HepG2 (cell line): ENCODE data around the gene KLHL33. TPM values are rescaled to one million over a fixed set of nuclear protein-coding genes. Genes with fewer than 3 reads are reported as not detected.

ENCODE experiments used
- ARID2 ChIP-seq: sonication (generic); formaldehyde crosslinking; IDR thresholded peaks from 2 replicates; pipeline ENCODE4 v1.8.1; 2022; ENCODE audit warnings: mild to moderate bottlenecking, missing genetic modification reagents, borderline replicate concordance
- BCLAF1 ChIP-seq: fragments of 450-650 bp; IDR thresholded peaks from 2 replicates; pipeline ENCODE4 v1.6.1; 2017; ENCODE audit warnings: mild to moderate bottlenecking
- IRF9 ChIP-seq: sonication (generic); formaldehyde crosslinking; IDR thresholded peaks from 2 replicates; pipeline ENCODE4 v1.8.0; 2022; ENCODE audit warnings: missing genetic modification reagents, mild to moderate bottlenecking, borderline replicate concordance
- MTERF4 ChIP-seq: sonication (generic); formaldehyde crosslinking; IDR thresholded peaks from 2 replicates; pipeline ENCODE4 v1.8.0; 2023; ENCODE audit warnings: mild to moderate bottlenecking, missing genetic modification reagents
- NAIF1 ChIP-seq: sonication (generic); formaldehyde crosslinking; IDR thresholded peaks from 2 replicates; pipeline ENCODE4 v1.5.0; 2020; ENCODE audit warnings: mild to moderate bottlenecking, missing genetic modification reagents, borderline replicate concordance
- SP1 ChIP-seq, 2 experiments: fragments of 450-650 bp in 1 of 2; sonication (generic) in 1 of 2; formaldehyde crosslinking in 1 of 2; IDR thresholded peaks; 2 replicates each; pipeline versions ENCODE4 v1.4.0 to v1.6.1; 2016 to 2020; ENCODE audit warnings: missing genetic modification reagents in 1 of 2
- SRSF4 ChIP-seq: fragments of 200-400 bp; formaldehyde crosslinking; IDR thresholded peaks from one replicate; pipeline ENCODE4 v1.6.1; 2018; ENCODE audit warnings: mild to moderate bottlenecking, low read depth, low read length, moderate library complexity; ENCODE audit not compliant: poor library complexity, severe bottlenecking
- SUZ12 ChIP-seq: fragments of 150-350 bp; IDR thresholded peaks from 2 replicates; pipeline ENCODE4 v1.6.1; 2014; ENCODE audit warnings: low read depth, low read length
- TERF1 ChIP-seq: sonication (generic); formaldehyde crosslinking; IDR thresholded peaks from 2 replicates; pipeline ENCODE4 v1.8.0; 2022; ENCODE audit warnings: mild to moderate bottlenecking, missing genetic modification reagents, moderate library complexity
- ZNF614 ChIP-seq: IDR thresholded peaks from 2 replicates; pipeline ENCODE4 v1.6.1; 2018; ENCODE audit warnings: missing biosample characterization, missing genetic modification reagents, inconsistent platforms, borderline replicate concordance
- polyA plus RNA-seq, 8 experiments: library from polyadenylated mRNA; depleted of rRNA in 3 of 8; stranded (reverse) in 7 of 8; unstranded in 1 of 8; fragments of >200 nt; fragmentation: Illumina TruSeq in 4 of 8; extraction: Trizol in 4 of 8; gene quantifications; 2 replicates each; pipeline versions ENCODE4 v1.2.1 to v1.2.3, GENCODE V29; 2011 to 2016; ENCODE audit warnings: low read depth in 4 of 8, missing spikeins in 1 of 8, mixed read lengths in 1 of 8; ENCODE audit not compliant: insufficient read depth in 1 of 8
- total RNA-seq, 5 experiments: library from RNA; depleted of rRNA; stranded (reverse); fragments of >200 nt; fragmentation: Illumina TruSeq; extraction: Trizol; gene quantifications; 2 replicates each; pipeline ENCODE4 v1.2.3, GENCODE V29; 2016; ENCODE audit warnings: low read depth in 1 of 5
- TF ChIP-seq, protein P1 (sequence below): IDR thresholded peaks from 2 replicates; pipeline ENCODE4 v1.6.1; 2016; ENCODE audit warnings: low read depth
- TF ChIP-seq, protein P2 (sequence below): sonication (generic); formaldehyde crosslinking; IDR thresholded peaks from 2 replicates; pipeline ENCODE4 v1.4.0; 2020; ENCODE audit warnings: mild to moderate bottlenecking, low read depth, missing genetic modification reagents
- TF ChIP-seq, protein P3 (sequence below): sonication (generic); formaldehyde crosslinking; IDR thresholded peaks from 2 replicates; pipeline ENCODE4 v1.4.0; 2020; ENCODE audit warnings: missing genetic modification reagents, borderline replicate concordance

The KLHL33 gene
- total and polyA plus RNA-seq, 2 of the 13 experiments (the other 11 are each of a cell fraction or from before 2014, with no cell fraction given): not detected

- TF ChIP-seq IRF9 (CRISPR knock-in tag) (peak; percentile 88), ARID2 (CRISPR knock-in tag) (no peak), SP1 (IDR thresholded peaks at IDR 0.05) (no peak), SP1 (CRISPR knock-in tag; IDR thresholded peaks at IDR 0.05) (peak; percentile 81), NAIF1 (CRISPR knock-in tag) (peak; percentile 78; the same call in 1 of the 2 replicates), SUZ12 (no peak), BCLAF1 (no peak), TERF1 (CRISPR knock-in tag) (no peak), ZNF614 (peak; percentile 97), MTERF4 (CRISPR knock-in tag) (0 out of 2 replicates have a peak, but pooled peaks have one; percentile 27), SRSF4 (no peak)
- TF ChIP-seq, protein P1, sequence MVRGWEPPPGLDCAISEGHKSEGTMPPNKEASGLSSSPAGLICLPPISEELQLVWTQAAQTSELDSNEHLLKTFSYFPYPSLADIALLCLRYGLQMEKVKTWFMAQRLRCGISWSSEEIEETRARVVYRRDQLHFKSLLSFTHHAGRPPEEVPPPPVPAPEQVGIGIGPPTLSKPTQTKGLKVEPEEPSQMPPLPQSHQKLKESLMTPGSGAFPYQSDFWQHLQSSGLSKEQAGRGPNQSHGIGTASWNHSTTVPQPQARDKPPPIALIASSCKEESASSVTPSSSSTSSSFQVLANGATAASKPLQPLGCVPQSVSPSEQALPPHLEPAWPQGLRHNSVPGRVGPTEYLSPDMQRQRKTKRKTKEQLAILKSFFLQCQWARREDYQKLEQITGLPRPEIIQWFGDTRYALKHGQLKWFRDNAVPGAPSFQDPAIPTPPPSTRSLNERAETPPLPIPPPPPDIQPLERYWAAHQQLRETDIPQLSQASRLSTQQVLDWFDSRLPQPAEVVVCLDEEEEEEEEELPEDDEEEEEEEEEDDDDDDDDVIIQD (CRISPR knock-in tag): peak; percentile 98
- TF ChIP-seq, protein P2, sequence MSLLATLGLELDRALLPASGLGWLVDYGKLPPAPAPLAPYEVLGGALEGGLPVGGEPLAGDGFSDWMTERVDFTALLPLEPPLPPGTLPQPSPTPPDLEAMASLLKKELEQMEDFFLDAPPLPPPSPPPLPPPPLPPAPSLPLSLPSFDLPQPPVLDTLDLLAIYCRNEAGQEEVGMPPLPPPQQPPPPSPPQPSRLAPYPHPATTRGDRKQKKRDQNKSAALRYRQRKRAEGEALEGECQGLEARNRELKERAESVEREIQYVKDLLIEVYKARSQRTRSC (CRISPR knock-in tag): no peak
- TF ChIP-seq, protein P3, sequence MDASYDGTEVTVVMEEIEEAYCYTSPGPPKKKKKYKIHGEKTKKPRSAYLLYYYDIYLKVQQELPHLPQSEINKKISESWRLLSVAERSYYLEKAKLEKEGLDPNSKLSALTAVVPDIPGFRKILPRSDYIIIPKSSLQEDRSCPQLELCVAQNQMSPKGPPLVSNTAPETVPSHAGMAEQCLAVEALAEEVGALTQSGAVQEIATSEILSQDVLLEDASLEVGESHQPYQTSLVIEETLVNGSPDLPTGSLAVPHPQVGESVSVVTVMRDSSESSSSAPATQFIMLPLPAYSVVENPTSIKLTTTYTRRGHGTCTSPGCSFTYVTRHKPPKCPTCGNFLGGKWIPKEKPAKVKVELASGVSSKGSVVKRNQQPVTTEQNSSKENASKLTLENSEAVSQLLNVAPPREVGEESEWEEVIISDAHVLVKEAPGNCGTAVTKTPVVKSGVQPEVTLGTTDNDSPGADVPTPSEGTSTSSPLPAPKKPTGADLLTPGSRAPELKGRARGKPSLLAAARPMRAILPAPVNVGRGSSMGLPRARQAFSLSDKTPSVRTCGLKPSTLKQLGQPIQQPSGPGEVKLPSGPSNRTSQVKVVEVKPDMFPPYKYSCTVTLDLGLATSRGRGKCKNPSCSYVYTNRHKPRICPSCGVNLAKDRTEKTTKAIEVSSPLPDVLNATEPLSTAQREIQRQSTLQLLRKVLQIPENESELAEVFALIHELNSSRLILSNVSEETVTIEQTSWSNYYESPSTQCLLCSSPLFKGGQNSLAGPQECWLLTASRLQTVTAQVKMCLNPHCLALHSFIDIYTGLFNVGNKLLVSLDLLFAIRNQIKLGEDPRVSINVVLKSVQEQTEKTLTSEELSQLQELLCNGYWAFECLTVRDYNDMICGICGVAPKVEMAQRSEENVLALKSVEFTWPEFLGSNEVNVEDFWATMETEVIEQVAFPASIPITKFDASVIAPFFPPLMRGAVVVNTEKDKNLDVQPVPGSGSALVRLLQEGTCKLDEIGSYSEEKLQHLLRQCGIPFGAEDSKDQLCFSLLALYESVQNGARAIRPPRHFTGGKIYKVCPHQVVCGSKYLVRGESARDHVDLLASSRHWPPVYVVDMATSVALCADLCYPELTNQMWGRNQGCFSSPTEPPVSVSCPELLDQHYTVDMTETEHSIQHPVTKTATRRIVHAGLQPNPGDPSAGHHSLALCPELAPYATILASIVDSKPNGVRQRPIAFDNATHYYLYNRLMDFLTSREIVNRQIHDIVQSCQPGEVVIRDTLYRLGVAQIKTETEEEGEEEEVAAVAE: peak; percentile 99
Observed at GRCh38 chr14:20461225-20462141, 25.5 kb upstream of the KLHL33 start, which contains the start of gene PIP4P1 (continued).
